Calu3 (cell line): Measurements from ENCODE around the gene NOL9. TPM values are rescaled to one million over a fixed set of nuclear protein-coding genes. Genes with fewer than 3 reads are reported as not detected.

Experiments
- BruUV-seq: library from RNA; stranded (reverse); fragments of 400-500 nt; replicated peaks from 2 replicates; lab custom pipeline; 2021; lab: Mats Ljungman, UMichigan
- CTCF ChIA-PET: fragments of 300-600 bp; sonication (Branson Sonifier 250); formaldehyde crosslinking; loops from one replicate; lab custom pipeline; 2022; ENCODE audit warnings: antibody characterized with exemption; lab: Charles Lee
- DNase-seq: peaks from one replicate; pipeline ENCODE4 v3.0.0; 2022
- H3K27ac Mint-ChIP-seq: one replicate; pipeline ENCODE4 v1.8.0; 2022; ENCODE audit warnings: mixed read lengths; ENCODE audit not compliant: unreplicated experiment
- H3K27me3 Mint-ChIP-seq: one replicate; pipeline ENCODE4 v1.8.0; 2022; ENCODE audit warnings: mixed read lengths; ENCODE audit not compliant: unreplicated experiment
- H3K36me3 Mint-ChIP-seq: one replicate; pipeline ENCODE4 v1.8.0; 2022; ENCODE audit warnings: mild to moderate bottlenecking, moderate library complexity, mixed read lengths; ENCODE audit not compliant: insufficient read depth, unreplicated experiment
- H3K4me1 Mint-ChIP-seq: one replicate; pipeline ENCODE4 v1.8.0; 2022; ENCODE audit warnings: mild to moderate bottlenecking, low read depth, mixed read lengths; ENCODE audit not compliant: unreplicated experiment
- H3K4me3 Mint-ChIP-seq: one replicate; pipeline ENCODE4 v1.8.0; 2022; ENCODE audit warnings: mild to moderate bottlenecking, low read depth, moderate library complexity, mixed read lengths; ENCODE audit not compliant: unreplicated experiment
- H3K9me3 Mint-ChIP-seq: one replicate; pipeline ENCODE4 v1.8.0; 2022; ENCODE audit warnings: low read depth, mixed read lengths; ENCODE audit not compliant: unreplicated experiment
- CTCF ChIP-seq: fragments of 200-600 bp; IDR thresholded peaks from one replicate; pipeline ENCODE4 v1.8.0; 2022; ENCODE audit warnings: antibody characterized with exemption; ENCODE audit not compliant: unreplicated experiment
- intact Hi-C: fragments of 100-400 bp; cut with micrococcal nuclease; formaldehyde crosslinking; loops from one replicate; pipeline ENCODE4 v1.10.0; 2022; ENCODE audit not compliant: unreplicated experiment
- total RNA-seq: library from RNA; stranded (reverse); gene quantifications from 2 replicates; pipeline ENCODE4 v1.2.3, GENCODE V29; 2022

Gene NOL9
- total RNA-seq, 1 experiment from 2014 or later = 30.4 TPM

- H3K27ac Mint-ChIP-seq = no peak overlapping the region
- DNase-seq = no peak
Measured at GRCh38 chr1:6545276-6546112, 8.8 kb downstream of the NOL9 start.

GRCh38 chr1:6544831-6545230 lies 9.5 kb downstream of the NOL9 start:
- peaks cover 30% of the 10 kb centered on the region for H3K36me3 Mint-ChIP-seq
- CTCF ChIA-PET = no interaction called here
- no peak for DNase-seq

More at GRCh38 chr1:6545276-6546112, 8.8 kb downstream of the NOL9 start:
- peaks cover 11% of the 10 kb centered on the region for H3K4me1 Mint-ChIP-seq
- CTCF ChIA-PET = no interaction called here
- intact Hi-C loops = no loop called here
- no peaks in the 10 kb centered on the region for H3K27me3 Mint-ChIP-seq
- H3K9me3 Mint-ChIP-seq = no peaks in the 10 kb centered on the region
- TF ChIP-seq CTCF = no peak
- no TSS peak for BruUV-seq
- H3K36me3 Mint-ChIP-seq = peaks cover 30% of the 10 kb centered on the region
- H3K4me3 Mint-ChIP-seq = no peak overlapping the region

GRCh38 chr1:6538956-6539355 lies 15.4 kb downstream of the NOL9 start:
- Mint-ChIP-seq H3K4me1 (no peaks in the 10 kb centered on the region), H3K4me3 (no peak overlapping the region), H3K36me3 (peaks cover 2% of the 10 kb centered on the region), H3K27me3 (no peaks in the 10 kb centered on the region), H3K9me3 (no peaks in the 10 kb centered on the region), H3K27ac (no peak overlapping the region)
- CTCF ChIA-PET = no interaction called here
- intact Hi-C loops = no loop called here
- TF ChIP-seq CTCF = no peak
- DNase-seq = no peak
- BruUV-seq = no TSS peak

More at GRCh38 chr1:6544831-6545230, 9.5 kb downstream of the NOL9 start:
- H3K4me3 Mint-ChIP-seq = no peak overlapping the region
- no peak overlapping the region for H3K27ac Mint-ChIP-seq
- no peaks in the 10 kb centered on the region for H3K27me3 Mint-ChIP-seq
- intact Hi-C loops = no loop called here
- no peak for TF ChIP-seq CTCF
- no peaks in the 10 kb centered on the region for H3K9me3 Mint-ChIP-seq
- BruUV-seq = no TSS peak
- H3K4me1 Mint-ChIP-seq = peaks cover 11% of the 10 kb centered on the region

GRCh38 chr1:6536291-6536690 lies 18.0 kb downstream of the NOL9 start:
- no TSS peak for BruUV-seq
- no peak for DNase-seq
- intact Hi-C loops = no loop called here
- TF ChIP-seq CTCF = no peak
- Mint-ChIP-seq H3K4me3 (no peak overlapping the region), H3K36me3 (peaks cover 5% of the 10 kb centered on the region), H3K9me3 (no peaks in the 10 kb centered on the region), H3K4me1 (no peaks in the 10 kb centered on the region), H3K27me3 (no peaks in the 10 kb centered on the region), H3K27ac (no peak overlapping the region)
- CTCF ChIA-PET = no interaction called here
